Effector memory CD4-positive, alpha-beta T cell (primary cell): ENCODE data around the gene CAMK2D.

Experiments used
- DNase-seq, 3 donors: peaks; one replicate each; pipeline ENCODE4 v3.0.0-alpha.2; 2020
- H3K27ac ChIP-seq: 2 replicates; pipeline ENCODE4 v1.7.0; 2013; ENCODE audit warnings: mild to moderate bottlenecking, low read length, moderate library complexity; ENCODE audit not compliant: insufficient read depth, poor library complexity, severe bottlenecking
- H3K27me3 ChIP-seq: replicated peaks from 2 replicates; pipeline ENCODE4 v1.7.0; 2013; ENCODE audit warnings: mild to moderate bottlenecking, low read length; ENCODE audit not compliant: insufficient read depth, control insufficient read depth, poor library complexity, severe bottlenecking
- H3K36me3 ChIP-seq: 2 replicates; pipeline ENCODE4 v1.7.0; 2013; ENCODE audit warnings: mild to moderate bottlenecking, low read length, moderate library complexity; ENCODE audit not compliant: control insufficient read depth, insufficient read depth
- H3K4me1 ChIP-seq: 2 replicates; pipeline ENCODE4 v1.7.0; 2013; ENCODE audit warnings: low read length, mild to moderate bottlenecking; ENCODE audit not compliant: control insufficient read depth, insufficient read depth, poor library complexity, severe bottlenecking
- H3K4me3 ChIP-seq: 2 replicates; pipeline ENCODE4 v1.7.0; 2013; ENCODE audit warnings: low read length, low read depth, mild to moderate bottlenecking; ENCODE audit not compliant: insufficient read depth, poor library complexity, severe bottlenecking
- H3K9me3 ChIP-seq: 2 replicates; pipeline ENCODE4 v1.7.0; 2013; ENCODE audit warnings: mild to moderate bottlenecking, low read length, moderate library complexity; ENCODE audit not compliant: control insufficient read depth

The CAMK2D gene

DNA sequence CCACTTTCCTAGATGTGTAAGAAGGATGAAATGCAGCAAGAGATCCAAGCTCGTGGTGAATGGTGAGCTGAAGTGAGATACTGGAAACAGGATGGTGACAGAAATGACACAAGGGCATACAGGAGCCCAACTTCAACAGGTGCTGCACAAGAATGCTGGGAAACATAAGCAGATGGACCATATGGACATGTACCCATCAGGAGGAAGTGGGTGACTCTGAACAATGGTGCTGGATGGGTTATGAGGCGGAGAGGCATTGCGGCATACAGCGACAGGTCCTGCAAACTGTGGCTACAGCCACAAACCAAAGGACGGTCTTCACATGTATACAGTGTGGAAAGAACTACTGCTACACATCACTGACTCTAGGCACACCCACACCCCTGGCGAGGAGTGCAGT lies 265.7 kb downstream of the CAMK2D start:
- DNase-seq: no peak
- Histone ChIP-seq H3K27ac (no peak overlapping the region), H3K36me3 (peaks cover 11% of the 10 kb centered on the region), H3K9me3 (no peaks in the 10 kb centered on the region), H3K4me3 (no peak overlapping the region), H3K4me1 (no peaks in the 10 kb centered on the region), H3K27me3 (no peaks in the 10 kb centered on the region)

DNA sequence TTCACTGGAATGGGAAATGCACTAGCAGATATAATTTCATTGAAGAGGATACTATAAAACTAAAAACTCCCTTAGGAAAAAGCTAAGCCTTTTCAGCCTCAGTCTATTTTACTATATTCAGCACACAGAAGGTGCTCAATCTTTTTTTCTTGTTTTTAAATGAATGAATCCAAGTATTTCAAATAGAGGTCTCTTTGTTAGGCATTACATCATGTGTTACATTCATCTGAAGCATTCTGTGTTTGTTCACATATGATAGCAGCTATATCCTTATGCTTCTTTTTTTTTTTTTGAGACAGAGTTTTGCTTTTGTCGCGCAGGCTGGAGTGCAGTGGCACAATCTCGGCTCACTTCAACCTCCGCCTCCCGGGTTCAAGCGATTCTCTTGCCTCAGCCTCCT lies 278.4 kb downstream of the CAMK2D start:
- Histone ChIP-seq H3K4me3 (no peak overlapping the region), H3K36me3 (no peaks in the 10 kb centered on the region), H3K9me3 (no peaks in the 10 kb centered on the region), H3K27ac (no peak overlapping the region), H3K27me3 (no peaks in the 10 kb centered on the region), H3K4me1 (no peaks in the 10 kb centered on the region)
- DNase-seq: no peak

DNA sequence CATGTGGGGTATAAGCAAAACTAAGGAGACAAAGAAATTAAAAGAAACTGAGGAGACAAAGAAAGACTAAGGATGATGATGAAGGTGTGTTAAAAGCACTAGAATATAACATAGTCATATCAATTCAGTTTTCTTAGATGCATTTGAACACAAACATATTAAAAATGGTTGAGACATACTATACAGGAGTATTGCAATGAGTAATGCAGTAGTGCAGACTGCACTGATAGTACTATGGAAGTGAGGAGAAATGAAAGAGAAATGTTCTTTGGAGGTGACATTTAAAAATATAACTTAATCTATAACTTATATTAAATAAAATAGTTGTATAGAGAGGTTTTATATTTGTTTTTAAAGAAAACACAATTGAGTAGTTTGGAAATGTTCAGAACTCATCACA lies 279.2 kb downstream of the CAMK2D start:
- H3K4me3 ChIP-seq: no peak overlapping the region
- no peaks in the 10 kb centered on the region for H3K27me3 ChIP-seq
- no peaks in the 10 kb centered on the region for H3K9me3 ChIP-seq
- DNase-seq: no peak
- no peak overlapping the region for H3K27ac ChIP-seq
- H3K36me3 ChIP-seq: no peaks in the 10 kb centered on the region
- H3K4me1 ChIP-seq: no peaks in the 10 kb centered on the region

DNA sequence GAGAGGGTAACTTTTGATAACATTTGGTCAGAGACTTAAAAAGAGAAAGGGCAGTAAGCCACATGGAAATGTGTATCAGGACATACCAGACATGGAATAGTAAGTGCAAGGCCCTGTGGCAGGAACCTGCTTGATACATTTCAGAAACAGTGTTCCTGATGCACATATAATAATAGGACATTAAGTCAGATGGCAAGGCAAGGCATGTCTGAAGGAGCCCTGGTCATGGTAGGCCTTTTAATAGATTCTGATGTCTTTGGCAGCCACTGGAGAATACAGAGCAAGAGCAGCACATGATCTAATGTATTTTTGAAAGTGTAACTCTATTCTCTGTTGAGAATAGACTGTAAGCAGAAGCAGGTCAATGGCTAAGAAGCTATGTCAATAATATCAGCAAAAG lies 279.7 kb downstream of the CAMK2D start:
- H3K4me3 ChIP-seq: no peak overlapping the region
- H3K36me3 ChIP-seq: no peaks in the 10 kb centered on the region
- no peak overlapping the region for H3K27ac ChIP-seq
- H3K27me3 ChIP-seq: no peaks in the 10 kb centered on the region
- H3K4me1 ChIP-seq: no peaks in the 10 kb centered on the region
- no peaks in the 10 kb centered on the region for H3K9me3 ChIP-seq
- DNase-seq: no peak

DNA sequence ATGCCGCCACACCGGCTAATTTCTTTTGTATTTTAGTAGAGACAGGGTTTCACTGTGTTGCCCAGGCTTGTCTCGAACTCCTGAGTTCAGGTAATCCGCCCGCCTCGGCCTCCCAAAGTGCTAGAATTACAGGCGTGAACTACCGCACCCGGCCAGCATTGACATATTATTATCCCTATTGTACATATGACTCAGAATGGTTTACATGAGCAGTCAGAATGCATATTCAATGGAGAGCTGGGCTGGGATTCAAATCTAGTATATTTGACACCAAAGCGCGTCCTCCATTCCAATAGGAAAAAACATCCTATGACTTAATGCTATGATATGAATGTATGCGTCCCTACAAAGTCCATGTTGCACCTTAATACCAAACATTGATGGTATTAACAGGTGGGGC lies 281.4 kb downstream of the CAMK2D start:
- no peaks in the 10 kb centered on the region for H3K27me3 ChIP-seq
- no peaks in the 10 kb centered on the region for H3K4me1 ChIP-seq
- H3K36me3 ChIP-seq: no peaks in the 10 kb centered on the region
- no peak for DNase-seq
- H3K27ac ChIP-seq: no peak overlapping the region
- H3K9me3 ChIP-seq: no peaks in the 10 kb centered on the region
- no peak overlapping the region for H3K4me3 ChIP-seq

DNA sequence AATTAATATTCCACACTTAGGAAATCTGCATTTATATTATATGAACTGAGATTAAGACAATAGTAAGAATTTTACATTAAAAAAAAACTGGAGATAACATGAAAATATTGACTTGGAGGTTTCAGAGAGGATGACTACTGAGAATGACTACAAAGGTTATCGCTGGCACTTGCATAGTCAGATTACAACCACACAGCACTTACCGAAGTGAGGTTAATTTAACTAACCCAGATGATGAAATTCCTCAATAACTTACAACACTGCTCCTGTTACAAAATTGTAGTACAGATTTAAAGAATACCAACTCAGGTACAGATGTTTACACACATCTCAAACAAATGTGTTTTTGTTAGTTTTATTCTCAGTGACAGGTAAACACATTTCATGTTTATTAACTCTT lies 283.5 kb downstream of the CAMK2D start:
- Histone ChIP-seq H3K36me3 (no peaks in the 10 kb centered on the region), H3K27ac (no peak overlapping the region), H3K4me1 (no peaks in the 10 kb centered on the region), H3K9me3 (no peaks in the 10 kb centered on the region), H3K4me3 (no peak overlapping the region), H3K27me3 (no peaks in the 10 kb centered on the region)
- no peak for DNase-seq

DNA sequence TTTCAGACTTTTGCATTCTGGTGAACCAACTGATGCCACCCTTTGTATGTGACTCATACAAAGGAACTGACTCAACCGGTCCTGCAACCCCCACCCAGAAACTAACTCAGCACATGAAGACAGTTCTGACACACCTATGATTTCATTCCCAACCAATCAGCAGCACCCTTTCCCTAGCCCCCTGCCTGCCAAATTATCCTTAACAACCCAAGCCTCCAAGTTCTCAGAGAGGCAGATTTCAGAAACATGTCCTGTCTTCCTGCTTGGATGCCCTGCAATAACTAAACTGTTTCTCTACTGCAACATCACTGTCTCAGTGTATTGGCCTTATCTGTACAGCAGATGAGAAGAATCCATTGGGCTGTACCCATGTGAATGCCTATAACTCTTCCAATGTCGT lies 284.7 kb downstream of the CAMK2D start:
- DNase-seq: no peak
- Histone ChIP-seq H3K4me3 (no peak overlapping the region), H3K9me3 (no peaks in the 10 kb centered on the region), H3K27ac (no peak overlapping the region), H3K36me3 (no peaks in the 10 kb centered on the region), H3K27me3 (no peaks in the 10 kb centered on the region), H3K4me1 (no peaks in the 10 kb centered on the region)

DNA sequence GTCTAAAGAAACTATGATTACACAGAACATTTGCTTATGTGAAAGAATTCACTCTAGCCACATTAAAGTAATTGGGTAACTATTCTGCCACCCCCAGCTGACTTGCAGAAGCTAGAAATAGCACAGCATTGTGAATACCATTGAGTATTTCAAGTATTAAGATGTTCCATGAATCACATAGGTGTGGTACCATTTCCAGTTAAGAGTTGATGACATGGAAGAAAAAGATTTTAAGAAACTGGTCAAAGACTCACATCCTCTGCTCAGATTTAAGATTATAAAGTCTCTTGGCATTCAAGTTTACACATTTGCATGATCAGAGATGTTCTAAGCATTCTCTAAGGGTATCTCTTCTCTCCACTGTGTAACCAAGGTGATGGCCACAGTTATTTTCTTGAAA lies 287.5 kb downstream of the CAMK2D start:
- no peak for DNase-seq
- no peak overlapping the region for H3K27ac ChIP-seq
- no peaks in the 10 kb centered on the region for H3K9me3 ChIP-seq
- H3K4me1 ChIP-seq: no peaks in the 10 kb centered on the region
- H3K27me3 ChIP-seq: no peaks in the 10 kb centered on the region
- H3K4me3 ChIP-seq: no peak overlapping the region
- H3K36me3 ChIP-seq: no peaks in the 10 kb centered on the region

DNA sequence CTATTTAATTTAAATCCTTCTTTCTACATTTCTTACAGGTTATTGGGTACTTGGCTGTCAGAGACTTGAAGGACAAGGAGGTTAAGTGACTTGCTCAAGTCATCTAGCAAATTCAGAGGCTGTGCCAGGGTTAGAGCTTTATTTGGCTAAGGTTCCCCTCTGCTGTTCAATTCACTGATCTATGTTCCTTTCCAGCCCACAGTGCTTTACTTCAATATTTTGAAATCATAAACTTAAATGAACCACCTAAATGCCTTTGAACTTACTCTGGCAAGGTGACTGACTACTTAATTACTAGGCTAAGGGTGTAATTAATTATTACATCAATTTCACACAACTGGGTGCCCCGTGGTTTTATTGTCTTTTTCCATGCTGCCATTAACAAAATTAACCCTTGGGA lies 288.7 kb downstream of the CAMK2D start:
- Histone ChIP-seq H3K4me3 (no peak overlapping the region), H3K4me1 (no peaks in the 10 kb centered on the region), H3K27me3 (no peaks in the 10 kb centered on the region), H3K36me3 (no peaks in the 10 kb centered on the region), H3K27ac (no peak overlapping the region), H3K9me3 (no peaks in the 10 kb centered on the region)
- DNase-seq: no peak

DNA sequence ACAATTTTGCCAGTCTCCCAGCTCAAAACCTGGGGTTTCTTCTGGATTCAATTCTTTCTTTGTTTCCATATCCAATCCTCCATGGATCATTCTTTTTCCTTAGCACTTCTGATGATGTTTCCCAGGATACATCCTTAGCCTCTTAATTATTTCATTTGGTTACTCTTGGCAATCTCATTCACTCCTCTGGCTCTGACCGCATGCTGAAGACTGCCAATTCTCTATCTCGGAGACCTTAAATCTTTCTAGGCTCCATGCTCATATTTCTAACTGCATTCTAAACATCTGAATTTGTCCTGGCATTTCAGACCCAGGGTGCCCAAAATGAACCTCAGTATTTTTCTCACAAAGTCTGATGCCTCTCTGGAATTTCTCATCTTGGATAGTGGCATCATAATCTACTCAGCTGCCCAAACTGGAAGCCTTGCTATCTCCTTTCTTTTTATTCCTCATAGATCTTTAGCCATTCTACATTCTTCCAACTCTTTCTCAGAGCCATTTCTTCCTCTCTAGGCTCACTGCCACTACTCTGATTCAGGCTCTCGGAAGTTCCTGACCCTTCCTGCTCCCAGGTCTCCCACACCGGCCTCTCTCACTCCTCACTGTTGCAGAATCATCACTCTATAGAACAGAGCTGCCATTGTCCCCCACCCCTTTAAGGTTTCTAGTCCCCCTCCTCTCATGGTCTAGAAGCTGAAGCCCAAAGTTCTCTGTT lies 290.2 kb downstream of the CAMK2D start:
- Histone ChIP-seq H3K9me3 (no peaks in the 10 kb centered on the region), H3K27ac (no peak overlapping the region), H3K36me3 (no peaks in the 10 kb centered on the region), H3K4me1 (no peaks in the 10 kb centered on the region), H3K27me3 (no peaks in the 10 kb centered on the region), H3K4me3 (no peak overlapping the region)
- no peak for DNase-seq
